Stimulated activated naive CD8-positive, alpha-beta T cell treated with anti-CD3 and anti-CD28 coated beads, Interleukin-15, amount 100 ng/mL, for 72 hours (primary cell): ENCODE data around the gene NDUFB3.
A peak's percentile ranks its signal among the peaks of the same experiment; 100 is the strongest.

ENCODE experiments used
- ATAC-seq: fragments of 150-1000 bp; cut with Tn5 transposase; 2 replicates; pipeline ENCODE4 v1.10.0; 2021; ENCODE audit warnings: mild to moderate bottlenecking, moderate library complexity
- DNase-seq, 2 donors: peaks; one replicate each; pipeline ENCODE4 v3.0.0; 2021 to 2022
- H3K27ac Mint-ChIP-seq, 2 donors: one replicate each; pipeline ENCODE4 v1.8.0; 2022; ENCODE audit warnings: mild to moderate bottlenecking in 2 of 2, mixed read lengths in 2 of 2, moderate library complexity in 2 of 2
- H3K27me3 Mint-ChIP-seq: one replicate; pipeline ENCODE4 v1.8.0; 2022; ENCODE audit warnings: mixed read lengths
- H3K4me1 Mint-ChIP-seq: one replicate; pipeline ENCODE4 v1.8.0; 2022; ENCODE audit warnings: mild to moderate bottlenecking, mixed read lengths
- H3K4me3 Mint-ChIP-seq, 2 donors: one replicate each; pipeline ENCODE4 v1.8.0; 2022; ENCODE audit warnings: mild to moderate bottlenecking in 2 of 2, mixed read lengths in 2 of 2, moderate library complexity in 1 of 2
- H3K9me3 Mint-ChIP-seq, 2 donors: one replicate each; pipeline ENCODE4 v1.8.0; 2022; ENCODE audit warnings: mixed read lengths in 2 of 2

NDUFB3 gene

DNA sequence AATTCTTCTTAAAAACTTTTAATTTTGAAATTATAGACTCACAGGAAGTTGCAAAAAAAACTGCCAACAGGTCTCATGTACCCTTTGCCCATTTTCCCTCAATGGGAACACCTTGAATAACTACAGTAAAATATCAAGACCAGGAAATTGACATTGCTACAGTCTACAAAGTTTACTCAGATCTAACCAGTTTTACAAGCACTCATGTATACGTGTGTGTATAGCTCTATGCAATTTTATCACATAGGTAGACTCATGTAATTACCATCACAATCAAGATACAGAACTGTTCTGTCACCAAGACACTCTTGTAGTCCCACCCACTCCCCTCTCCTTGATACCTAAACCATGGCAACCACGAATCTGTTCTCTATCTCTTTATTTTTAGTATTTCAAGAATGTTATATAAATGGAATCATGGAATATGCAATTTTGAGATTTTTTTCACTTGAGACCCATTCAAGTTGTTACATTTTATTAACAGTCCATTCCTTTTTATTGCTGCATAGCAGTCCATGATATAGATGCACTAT lies 6.9 kb upstream of the NDUFB3 start:
- Mint-ChIP-seq H3K27ac (no peak overlapping the region), H3K4me1 (peaks cover 68% of the 10 kb centered on the region), H3K4me3 (peak overlapping the region in 1 of 2 donors; percentile 22), H3K9me3 (peaks cover 0 to 8% of the 10 kb centered on the region in 2 donors), H3K27me3 (no peaks in the 10 kb centered on the region)
- ATAC-seq (no peak), DNase-seq (no peak)

DNA sequence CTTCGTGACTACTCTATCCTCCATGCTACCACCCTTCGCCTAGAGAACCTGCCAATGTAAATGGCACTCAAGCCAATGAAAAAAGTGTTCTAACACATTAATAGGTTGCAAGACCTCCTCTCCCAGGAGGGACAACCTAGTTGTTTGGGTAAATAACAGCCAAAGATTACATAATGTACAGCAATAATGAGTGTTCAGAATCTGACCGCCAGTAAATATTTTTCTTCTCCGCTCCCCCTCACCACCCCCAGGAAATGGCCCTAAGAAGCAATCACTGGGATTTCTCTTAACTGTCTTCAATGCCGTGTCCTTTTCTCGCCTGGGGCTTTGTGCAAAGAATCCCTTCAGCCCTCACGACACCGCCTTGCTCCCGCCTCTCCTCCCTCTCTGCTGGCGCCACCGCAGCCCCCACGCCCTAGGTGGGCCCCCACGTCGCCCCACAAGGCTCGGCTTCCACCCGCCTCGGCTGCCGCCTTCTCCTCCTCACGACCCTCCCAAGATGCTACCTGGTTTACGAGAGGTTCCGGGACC lies 788 bp upstream of the NDUFB3 start:
- DNase-seq: no peak
- H3K27me3 Mint-ChIP-seq: no peaks in the 10 kb centered on the region
- peaks cover 60% of the 10 kb centered on the region for H3K4me1 Mint-ChIP-seq
- no peaks in the 10 kb centered on the region for H3K9me3 Mint-ChIP-seq
- peak; percentile 45 for ATAC-seq
- peak overlapping the region; percentile 98 for H3K27ac Mint-ChIP-seq
- H3K4me3 Mint-ChIP-seq: peak overlapping the region; percentile 96 to 99

- peaks cover 51% of the 10 kb centered on the region for H3K4me1 Mint-ChIP-seq
Observed at GRCh38 chr2:201072201-201072530, 365 bp downstream of the NDUFB3 start.

DNA sequence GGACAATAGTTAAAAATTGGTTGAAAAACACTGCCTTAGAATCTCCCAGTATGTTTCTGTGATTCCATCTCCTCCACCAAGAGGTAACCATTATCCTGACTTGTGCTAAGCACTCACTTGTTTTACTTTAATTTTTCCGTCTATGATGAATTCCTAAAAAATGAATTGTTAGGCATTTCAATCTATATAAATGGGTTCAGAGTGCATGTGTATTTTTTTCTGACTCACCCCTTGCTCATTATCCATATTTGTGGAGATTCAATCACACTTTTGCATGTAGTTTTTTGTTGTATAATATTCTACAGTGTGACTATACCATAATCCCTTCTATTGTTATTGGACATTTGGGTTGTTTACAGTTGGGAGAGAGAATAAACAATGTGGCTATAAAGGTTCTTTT lies 1.3 kb downstream of the NDUFB3 start:
- ATAC-seq (no peak), DNase-seq (no peak)
- Mint-ChIP-seq H3K27ac (peak overlapping the region in 1 of 2 donors; percentile 80), H3K9me3 (no peaks in the 10 kb centered on the region), H3K27me3 (no peaks in the 10 kb centered on the region), H3K4me1 (peaks cover 50% of the 10 kb centered on the region), H3K4me3 (peak overlapping the region; percentile 66 to 99)

More at GRCh38 chr2:201072201-201072530, 365 bp downstream of the NDUFB3 start:
- Mint-ChIP-seq H3K9me3 (no peaks in the 10 kb centered on the region), H3K4me3 (peak overlapping the region; percentile 96 to 99), H3K27me3 (no peaks in the 10 kb centered on the region), H3K27ac (peak overlapping the region; percentile 98)
- DNase-seq (no peak), ATAC-seq (no peak)

- Mint-ChIP-seq H3K4me1 (peaks cover 35% of the 10 kb centered on the region), H3K9me3 (no peaks in the 10 kb centered on the region), H3K27me3 (no peaks in the 10 kb centered on the region), H3K4me3 (no peak overlapping the region), H3K27ac (peak overlapping the region in 1 of 2 donors; percentile 82)
- no peak for DNase-seq
- ATAC-seq: no peak
Observed at GRCh38 chr2:201074996-201075395, 3.2 kb downstream of the NDUFB3 start.

- Mint-ChIP-seq H3K4me3 (no peak overlapping the region), H3K27ac (peak overlapping the region in 1 of 2 donors; percentile 63), H3K4me1 (no peaks in the 10 kb centered on the region), H3K9me3 (no peaks in the 10 kb centered on the region), H3K27me3 (no peaks in the 10 kb centered on the region)
- DNase-seq: no peak
- ATAC-seq: no peak
Observed at GRCh38 chr2:201084863-201085262, 13.1 kb downstream of the NDUFB3 start.

- DNase-seq: no peak
- ATAC-seq: no peak
- Mint-ChIP-seq H3K27ac (no peak overlapping the region), H3K27me3 (no peaks in the 10 kb centered on the region), H3K9me3 (no peaks in the 10 kb centered on the region), H3K4me1 (no peaks in the 10 kb centered on the region), H3K4me3 (no peak overlapping the region)
Observed at GRCh38 chr2:201090574-201090973, 18.8 kb downstream of the NDUFB3 start.

DNA sequence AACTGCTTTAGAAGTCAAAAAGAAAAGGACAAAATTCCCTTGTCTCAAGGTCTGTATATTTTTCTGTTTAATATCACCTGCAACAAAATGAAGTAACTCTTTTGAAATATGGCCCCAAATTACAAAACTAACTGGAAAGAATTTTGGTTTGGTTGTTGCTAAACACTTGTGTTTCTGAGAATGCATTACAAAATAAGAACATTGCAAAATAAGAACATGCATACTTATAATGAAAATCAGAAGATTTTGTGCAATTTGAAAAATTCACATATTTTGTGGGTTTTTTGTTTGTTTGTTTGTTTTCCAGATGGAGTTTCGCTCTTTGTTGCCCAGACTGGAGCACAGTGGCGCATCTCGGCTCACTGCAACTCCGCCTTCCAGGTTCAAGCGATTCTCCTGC lies 21.8 kb downstream of the NDUFB3 start:
- ATAC-seq: no peak

DNA sequence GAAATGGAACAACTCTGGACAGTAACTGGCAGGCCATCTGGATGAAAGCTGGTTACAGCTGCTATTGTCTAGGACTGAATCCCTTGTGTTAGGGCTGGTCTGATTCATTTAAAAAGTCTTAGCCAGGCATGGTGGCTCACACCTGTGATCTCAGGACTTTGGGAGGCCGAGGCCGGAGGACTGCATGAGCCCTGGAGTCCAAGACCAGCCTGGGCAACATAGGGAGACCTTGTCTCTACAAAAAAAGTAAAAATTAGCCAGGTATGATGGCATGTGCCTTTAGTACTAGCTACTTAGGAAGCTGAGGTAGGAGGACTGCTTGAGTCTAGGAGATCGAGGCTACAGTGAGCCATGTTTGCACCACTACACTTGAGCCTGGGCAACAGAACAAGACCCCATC lies 28.7 kb downstream of the NDUFB3 start:
- Mint-ChIP-seq H3K4me3 (no peak overlapping the region), H3K4me1 (no peaks in the 10 kb centered on the region), H3K27me3 (no peaks in the 10 kb centered on the region), H3K9me3 (no peaks in the 10 kb centered on the region), H3K27ac (no peak overlapping the region)
- no peak for DNase-seq
- ATAC-seq: no peak

More for the DNA sequence above, 21.8 kb downstream of the NDUFB3 start:
- H3K27ac Mint-ChIP-seq: no peak overlapping the region
- H3K4me3 Mint-ChIP-seq: no peak overlapping the region
- no peaks in the 10 kb centered on the region for H3K4me1 Mint-ChIP-seq
- no peaks in the 10 kb centered on the region for H3K27me3 Mint-ChIP-seq
- no peaks in the 10 kb centered on the region for H3K9me3 Mint-ChIP-seq
- DNase-seq: no peak

GRCh38 chr2:201105759-201106158 lies 34.0 kb downstream of the NDUFB3 start:
- DNase-seq: no peak
- Mint-ChIP-seq H3K4me3 (no peak overlapping the region), H3K27ac (no peak overlapping the region), H3K27me3 (no peaks in the 10 kb centered on the region), H3K4me1 (no peaks in the 10 kb centered on the region), H3K9me3 (peaks cover 5% of the 10 kb centered on the region in 2 donors)
- ATAC-seq: no peak

DNA sequence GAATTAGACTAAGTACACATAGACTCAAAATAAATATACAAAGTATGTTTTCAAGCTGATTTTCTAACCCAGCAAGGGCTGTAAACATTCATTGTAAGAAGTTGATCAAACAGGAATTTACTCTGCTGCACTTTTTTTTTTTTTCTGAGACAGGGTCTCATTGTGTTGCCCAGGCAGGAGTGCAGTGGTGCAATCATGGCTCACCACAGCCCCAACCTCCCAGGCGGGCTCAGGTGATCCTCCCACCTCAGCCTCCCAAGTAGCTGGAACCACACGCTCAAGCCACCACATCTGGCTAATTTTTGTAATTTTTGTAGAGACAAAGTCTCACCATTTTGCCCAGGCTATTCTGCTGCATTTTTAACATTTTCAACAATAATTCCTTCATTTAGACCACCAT lies 35.8 kb downstream of the NDUFB3 start:
- DNase-seq: no peak
- Mint-ChIP-seq H3K27me3 (no peaks in the 10 kb centered on the region), H3K4me3 (no peak overlapping the region), H3K27ac (no peak overlapping the region), H3K4me1 (no peaks in the 10 kb centered on the region), H3K9me3 (peaks cover 5% of the 10 kb centered on the region in 2 donors)
- ATAC-seq: no peak

DNA sequence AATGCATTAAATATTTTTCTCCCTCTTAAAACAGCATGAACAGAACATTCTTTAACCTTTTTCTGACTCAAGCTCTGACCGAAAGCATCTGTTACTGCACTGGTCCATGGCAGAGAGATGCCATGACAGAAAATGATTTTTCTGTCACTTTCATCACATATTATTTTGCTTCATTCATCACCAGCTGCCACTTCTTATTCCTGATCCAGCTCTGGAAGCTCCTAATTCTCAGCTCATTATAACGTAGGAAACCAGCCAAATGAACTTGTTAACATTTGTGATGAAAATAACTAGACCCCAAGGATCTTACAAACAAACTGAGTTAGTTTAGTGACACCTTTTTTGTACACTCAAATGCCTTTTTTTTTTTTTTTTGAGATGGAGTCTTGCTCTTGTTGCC lies 36.5 kb downstream of the NDUFB3 start:
- no peak for DNase-seq
- Mint-ChIP-seq H3K4me3 (no peak overlapping the region), H3K9me3 (peaks cover 5% of the 10 kb centered on the region in 2 donors), H3K4me1 (peaks cover 7% of the 10 kb centered on the region), H3K27me3 (no peaks in the 10 kb centered on the region), H3K27ac (no peak overlapping the region)
- no peak for ATAC-seq

DNA sequence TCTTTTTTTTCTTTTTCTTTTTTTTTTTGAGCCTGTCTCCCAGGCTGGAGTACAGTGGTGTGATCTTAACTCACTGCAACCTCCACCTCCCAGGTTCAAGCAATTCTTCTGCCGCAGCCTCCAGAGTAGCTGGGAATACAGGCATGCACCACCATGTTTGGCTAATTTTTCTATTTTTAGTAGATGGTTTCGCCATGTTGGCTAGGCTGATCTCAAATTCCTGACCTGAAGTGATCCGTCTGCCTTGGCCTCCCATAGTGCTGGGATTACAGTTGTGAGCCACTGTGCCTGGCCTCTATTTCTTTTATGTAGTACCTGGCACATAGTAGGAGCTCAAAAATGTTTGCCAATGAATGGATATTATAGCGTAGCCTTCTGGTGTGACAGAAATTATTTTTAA lies 37.4 kb downstream of the NDUFB3 start:
- Mint-ChIP-seq H3K4me3 (no peak overlapping the region), H3K9me3 (peaks cover 5% of the 10 kb centered on the region in 2 donors), H3K27me3 (no peaks in the 10 kb centered on the region), H3K4me1 (peaks cover 12% of the 10 kb centered on the region), H3K27ac (no peak overlapping the region)
- no peak for DNase-seq
- ATAC-seq: no peak

GRCh38 chr2:201110615-201111014 lies 38.8 kb downstream of the NDUFB3 start:
- H3K27me3 Mint-ChIP-seq: no peaks in the 10 kb centered on the region
- ATAC-seq: no peak

DNA sequence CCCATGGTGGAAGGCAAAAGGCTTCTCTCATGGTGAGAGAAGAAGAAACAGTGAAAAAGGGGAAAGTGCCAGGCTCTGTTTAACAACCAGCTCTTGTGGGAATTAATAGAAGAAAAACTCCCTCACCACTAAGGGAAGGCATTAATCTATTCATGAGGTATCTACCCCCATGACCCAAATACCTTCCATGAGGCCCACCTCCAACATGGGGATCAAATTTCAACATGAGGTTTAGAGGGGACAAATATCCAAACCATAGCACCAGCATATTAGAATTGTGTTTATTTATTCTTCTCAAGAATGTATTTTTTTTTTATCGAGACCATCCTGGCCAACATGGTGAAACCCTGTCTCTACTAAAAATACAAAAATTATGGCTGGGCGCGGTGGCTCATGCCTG lies 39.3 kb downstream of the NDUFB3 start:
- Mint-ChIP-seq H3K27me3 (no peaks in the 10 kb centered on the region), H3K9me3 (peaks cover under 1 to 5% of the 10 kb centered on the region in 2 donors), H3K4me3 (no peak overlapping the region), H3K4me1 (peaks cover 32% of the 10 kb centered on the region), H3K27ac (peak overlapping the region in 1 of 2 donors; percentile 78)
- no peak for ATAC-seq
- DNase-seq: no peak

More at GRCh38 chr2:201110615-201111014, 38.8 kb downstream of the NDUFB3 start:
- H3K27ac Mint-ChIP-seq: no peak overlapping the region
- peaks cover 27% of the 10 kb centered on the region for H3K4me1 Mint-ChIP-seq
- no peak for DNase-seq
- peaks cover 5% of the 10 kb centered on the region in 2 donors for H3K9me3 Mint-ChIP-seq
- no peak overlapping the region for H3K4me3 Mint-ChIP-seq

DNA sequence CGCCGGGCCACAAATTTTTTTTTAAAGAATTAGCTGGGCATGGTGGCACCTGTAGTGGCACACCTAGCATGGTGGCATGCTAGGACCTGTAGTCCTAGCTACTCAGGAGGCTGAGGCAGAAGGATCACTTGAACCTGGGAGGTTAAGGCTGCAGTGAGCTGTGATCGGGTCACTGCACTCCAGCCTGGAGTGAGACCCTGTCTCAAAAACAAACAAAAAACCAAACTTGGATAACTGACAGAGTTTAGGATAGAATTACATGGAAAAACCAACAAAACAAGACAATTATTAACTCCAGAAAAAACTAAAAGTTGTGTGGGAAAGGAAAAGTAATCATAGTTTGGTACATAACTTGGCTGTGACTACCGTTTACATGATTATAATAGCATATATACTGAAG lies 42.5 kb downstream of the NDUFB3 start:
- Mint-ChIP-seq H3K9me3 (no peaks in the 10 kb centered on the region), H3K4me3 (peak overlapping the region; percentile 89 to 99), H3K27ac (peak overlapping the region in 1 of 2 donors; percentile 77), H3K27me3 (no peaks in the 10 kb centered on the region), H3K4me1 (peaks cover 40% of the 10 kb centered on the region)
- DNase-seq (no peak), ATAC-seq (no peak)

- H3K9me3 Mint-ChIP-seq: no peaks in the 10 kb centered on the region
- DNase-seq (no peak), ATAC-seq (no peak)
- peaks cover 40% of the 10 kb centered on the region for H3K4me1 Mint-ChIP-seq
- peak overlapping the region; percentile 89 to 99 for H3K4me3 Mint-ChIP-seq
- no peaks in the 10 kb centered on the region for H3K27me3 Mint-ChIP-seq
- H3K27ac Mint-ChIP-seq: peak overlapping the region; percentile 96 to 100
Observed at GRCh38 chr2:201114846-201115245, 43.0 kb downstream of the NDUFB3 start.
